Lower leg skin (tissue), 3 donors: ENCODE data around the gene LMO1.

Experiments used
- POLR2A ChIP-seq, 2 donors: fragments of 450-650 bp; IDR thresholded peaks; one replicate each; pipeline ENCODE4 v1.6.1; 2016 to 2017; ENCODE audit warnings: antibody characterized with exemption in 2 of 2, mild to moderate bottlenecking in 1 of 2, moderate library complexity in 1 of 2
- TF ChIP-seq, protein P1 (sequence below), 3 donors: fragments of 450-650 bp; IDR thresholded peaks; one replicate each; pipeline ENCODE4 v1.5.1; 2016; ENCODE audit warnings: antibody characterized with exemption in 3 of 3, mild to moderate bottlenecking in 3 of 3, moderate library complexity in 2 of 3

GRCh38 chr11:8241373-8242117 is 22.1 kb downstream of the LMO1 start:
- TF ChIP-seq, protein P1, sequence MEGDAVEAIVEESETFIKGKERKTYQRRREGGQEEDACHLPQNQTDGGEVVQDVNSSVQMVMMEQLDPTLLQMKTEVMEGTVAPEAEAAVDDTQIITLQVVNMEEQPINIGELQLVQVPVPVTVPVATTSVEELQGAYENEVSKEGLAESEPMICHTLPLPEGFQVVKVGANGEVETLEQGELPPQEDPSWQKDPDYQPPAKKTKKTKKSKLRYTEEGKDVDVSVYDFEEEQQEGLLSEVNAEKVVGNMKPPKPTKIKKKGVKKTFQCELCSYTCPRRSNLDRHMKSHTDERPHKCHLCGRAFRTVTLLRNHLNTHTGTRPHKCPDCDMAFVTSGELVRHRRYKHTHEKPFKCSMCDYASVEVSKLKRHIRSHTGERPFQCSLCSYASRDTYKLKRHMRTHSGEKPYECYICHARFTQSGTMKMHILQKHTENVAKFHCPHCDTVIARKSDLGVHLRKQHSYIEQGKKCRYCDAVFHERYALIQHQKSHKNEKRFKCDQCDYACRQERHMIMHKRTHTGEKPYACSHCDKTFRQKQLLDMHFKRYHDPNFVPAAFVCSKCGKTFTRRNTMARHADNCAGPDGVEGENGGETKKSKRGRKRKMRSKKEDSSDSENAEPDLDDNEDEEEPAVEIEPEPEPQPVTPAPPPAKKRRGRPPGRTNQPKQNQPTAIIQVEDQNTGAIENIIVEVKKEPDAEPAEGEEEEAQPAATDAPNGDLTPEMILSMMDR (IDR thresholded peaks at IDR 0.05): no peak
- TF ChIP-seq POLR2A (IDR thresholded peaks at IDR 0.05): no peak
